ENCODE results near the gene PRRT1B. TPM values are rescaled to one million over a fixed set of nuclear protein-coding genes. Genes with fewer than 3 reads are reported as not detected.

PRRT1B gene
- total RNA-seq, 6 experiments from 2014 or later, result 0.25 to 7.3 (median 2.4) TPM

- peaks cover 0 to 13% (median 3%) of the 10 kb centered on the region in 4 donors for H3K4me1 ChIP-seq
- TF ChIP-seq, protein P1, sequence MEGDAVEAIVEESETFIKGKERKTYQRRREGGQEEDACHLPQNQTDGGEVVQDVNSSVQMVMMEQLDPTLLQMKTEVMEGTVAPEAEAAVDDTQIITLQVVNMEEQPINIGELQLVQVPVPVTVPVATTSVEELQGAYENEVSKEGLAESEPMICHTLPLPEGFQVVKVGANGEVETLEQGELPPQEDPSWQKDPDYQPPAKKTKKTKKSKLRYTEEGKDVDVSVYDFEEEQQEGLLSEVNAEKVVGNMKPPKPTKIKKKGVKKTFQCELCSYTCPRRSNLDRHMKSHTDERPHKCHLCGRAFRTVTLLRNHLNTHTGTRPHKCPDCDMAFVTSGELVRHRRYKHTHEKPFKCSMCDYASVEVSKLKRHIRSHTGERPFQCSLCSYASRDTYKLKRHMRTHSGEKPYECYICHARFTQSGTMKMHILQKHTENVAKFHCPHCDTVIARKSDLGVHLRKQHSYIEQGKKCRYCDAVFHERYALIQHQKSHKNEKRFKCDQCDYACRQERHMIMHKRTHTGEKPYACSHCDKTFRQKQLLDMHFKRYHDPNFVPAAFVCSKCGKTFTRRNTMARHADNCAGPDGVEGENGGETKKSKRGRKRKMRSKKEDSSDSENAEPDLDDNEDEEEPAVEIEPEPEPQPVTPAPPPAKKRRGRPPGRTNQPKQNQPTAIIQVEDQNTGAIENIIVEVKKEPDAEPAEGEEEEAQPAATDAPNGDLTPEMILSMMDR (IDR thresholded peaks at IDR 0.05), result no peak
- TF ChIP-seq POLR2A (IDR thresholded peaks at IDR 0.05), result no peak
- ATAC-seq (peak; percentile 23 to 42 (median 30)), DNase-seq (peak in 1 of 3 donors; percentile 49)
- H3K4me3 ChIP-seq, result peak overlapping the region in 2 of 3 donors; percentile 3 to 20
- no peaks in the 10 kb centered on the region for H3K36me3 ChIP-seq
- no peaks in the 10 kb centered on the region for H3K9me3 ChIP-seq
- H3K27me3 ChIP-seq, result no peaks in the 10 kb centered on the region
- WGBS (ENCODE audit: insufficient coverage, low coverage, low lambda C conversion rate, missing lambda C conversion rate), result 16% methylated on average over 8 of the region's 8 CpGs
- intact Hi-C loops (cut with DNase I), result no loop called here
- H3K27ac ChIP-seq, result peak overlapping the region in 2 of 3 donors; percentile 43 to 49
Measured at GRCh38 chr9:131534721-131535237, 10.5 kb upstream of the PRRT1B start.

- intact Hi-C loops (cut with DNase I), result no loop called here
- no peaks in the 10 kb centered on the region for H3K36me3 ChIP-seq
- WGBS (ENCODE audit: insufficient coverage, low coverage, low lambda C conversion rate, missing lambda C conversion rate), result 96% methylated on average over 17 of the region's 19 CpGs
- H3K4me3 ChIP-seq, result no peak overlapping the region
- ATAC-seq (no peak), DNase-seq (peak in 1 of 3 donors; percentile 37)
- peaks cover 0 to 9% (median 0%) of the 10 kb centered on the region in 4 donors for H3K4me1 ChIP-seq
- H3K9me3 ChIP-seq, result peaks cover 0 to 5% (median 0%) of the 10 kb centered on the region in 4 donors
- no peak for TF ChIP-seq POLR2A (IDR thresholded peaks at IDR 0.05)
- TF ChIP-seq, protein P1 (IDR thresholded peaks at IDR 0.05), result no peak
- H3K27ac ChIP-seq, result no peak overlapping the region
- no peaks in the 10 kb centered on the region for H3K27me3 ChIP-seq
Measured at GRCh38 chr9:131537946-131538345, 7.4 kb upstream of the PRRT1B start.

GRCh38 chr9:131539223-131539923 lies 6.0 kb upstream of the PRRT1B start:
- Histone ChIP-seq H3K4me3 (no peak overlapping the region), H3K27me3 (no peaks in the 10 kb centered on the region), H3K4me1 (peaks cover 0 to 3% (median 0%) of the 10 kb centered on the region in 4 donors), H3K36me3 (no peaks in the 10 kb centered on the region), H3K9me3 (peaks cover 0 to 5% (median 0%) of the 10 kb centered on the region in 4 donors), H3K27ac (no peak overlapping the region)
- DNase-seq, result no peak
- no peak for ATAC-seq
- 76% methylated on average over 7 of the region's 7 CpGs for whole genome bisulfite sequencing (ENCODE audit: insufficient coverage, low coverage, low lambda C conversion rate, missing lambda C conversion rate)
- TF ChIP-seq, protein P1 (IDR thresholded peaks at IDR 0.05), result no peak
- no peak for TF ChIP-seq POLR2A (IDR thresholded peaks at IDR 0.05)
- intact Hi-C loops (cut with DNase I), result no loop called here

GRCh38 chr9:131543141-131543540 lies 2.2 kb upstream of the PRRT1B start:
- no peaks in the 10 kb centered on the region for H3K36me3 ChIP-seq
- H3K27me3 ChIP-seq, result no peaks in the 10 kb centered on the region
- H3K4me1 ChIP-seq, result peaks cover 0 to 14% (median 0%) of the 10 kb centered on the region in 4 donors
- H3K27ac ChIP-seq, result no peak overlapping the region
- DNase-seq (no peak), ATAC-seq (no peak)
- no peak for TF ChIP-seq POLR2A (IDR thresholded peaks at IDR 0.05)
- TF ChIP-seq, protein P1 (IDR thresholded peaks at IDR 0.05), result no peak
- 67% methylated on average over 2 of the region's 6 CpGs for WGBS (ENCODE audit: insufficient coverage, low coverage, low lambda C conversion rate, missing lambda C conversion rate)
- H3K4me3 ChIP-seq, result no peak overlapping the region
- intact Hi-C loops (cut with DNase I), result no loop called here
- H3K9me3 ChIP-seq, result peaks cover 0 to 5% (median 0%) of the 10 kb centered on the region in 4 donors

Data from right lobe of liver (tissue), 6 donors.